Prostate gland (tissue), 2 donors: ENCODE data around the gene GAB2.

Experiments used
- CTCF ChIP-seq, 4 experiments: fragments of 200-600 bp in 2 of 4; fragments of 450-650 bp in 2 of 4; sonication (generic) in 2 of 4; IDR thresholded peaks; 1 replicate in 3 of 4; 2 replicates in 1 of 4; pipeline ENCODE4 v1.5.1; 2016 to 2019; ENCODE audit warnings: antibody characterized with exemption in 4 of 4, mild to moderate bottlenecking in 2 of 4, moderate library complexity in 2 of 4
- POLR2A ChIP-seq: fragments of 450-650 bp; IDR thresholded peaks from one replicate; pipeline ENCODE4 v1.6.1; 2016; ENCODE audit warnings: antibody characterized with exemption, mild to moderate bottlenecking

- no peak for TF ChIP-seq CTCF (IDR thresholded peaks at IDR 0.05)
- no peak for TF ChIP-seq POLR2A
These were observed 104.3 kb downstream of the GAB2 start for GRCh38 chr11:78313181-78313795.
